Measurements from ENCODE around the gene EFCAB12.
"Not testable (repeated sequence)": the region's sequence is repeated elsewhere in the genome, so short reads cannot be mapped to it uniquely, and the experiment has no call there.

The EFCAB12 gene

GRCh38 chr3:129415830-129416229, 12.6 kb downstream of the EFCAB12 start:
- H3K4me3 ChIP-seq (ENCODE audit: low read depth in 1 of 2, low read length in 1 of 2), result no peak overlapping the region
- H3K36me3 ChIP-seq, result no peaks in the 10 kb centered on the region
- H3K27ac ChIP-seq, result no peak overlapping the region
- no peak for TF ChIP-seq CTCF (IDR thresholded peaks at IDR 0.05)
- H3K9me3 ChIP-seq, result no peaks in the 10 kb centered on the region
- H3K4me1 ChIP-seq (ENCODE audit: control insufficient read depth in 1 of 2, insufficient read depth in 1 of 2, low read depth in 1 of 2, low read length in 1 of 2), result no peaks in the 10 kb centered on the region
- no peaks in the 10 kb centered on the region for H3K27me3 ChIP-seq

GRCh38 chr3:129415378-129415777, 13.1 kb downstream of the EFCAB12 start:
- H3K9me3 ChIP-seq, result no peaks in the 10 kb centered on the region
- no peak for TF ChIP-seq CTCF (IDR thresholded peaks at IDR 0.05)
- H3K27me3 ChIP-seq, result no peaks in the 10 kb centered on the region
- H3K4me1 ChIP-seq (ENCODE audit: control insufficient read depth in 1 of 2, insufficient read depth in 1 of 2, low read depth in 1 of 2, low read length in 1 of 2), result no peaks in the 10 kb centered on the region
- no peak overlapping the region for H3K27ac ChIP-seq
- H3K4me3 ChIP-seq (ENCODE audit: low read depth in 1 of 2, low read length in 1 of 2), result no peak overlapping the region
- H3K36me3 ChIP-seq, result no peaks in the 10 kb centered on the region

GRCh38 chr3:129413687-129414506, 14.5 kb downstream of the EFCAB12 start:
- H3K9me3 ChIP-seq, result no peaks in the 10 kb centered on the region
- H3K27me3 ChIP-seq, result no peaks in the 10 kb centered on the region
- no peaks in the 10 kb centered on the region for H3K4me1 ChIP-seq (ENCODE audit: control insufficient read depth in 1 of 2, insufficient read depth in 1 of 2, low read depth in 1 of 2, low read length in 1 of 2)
- no peaks in the 10 kb centered on the region for H3K36me3 ChIP-seq
- H3K4me3 ChIP-seq (ENCODE audit: low read depth in 1 of 2, low read length in 1 of 2), result no peak overlapping the region
- TF ChIP-seq CTCF (IDR thresholded peaks at IDR 0.05), result no peak
- no peak overlapping the region for H3K27ac ChIP-seq

- not testable (repeated sequence) for H3K4me1 ChIP-seq (ENCODE audit: control insufficient read depth in 1 of 2, insufficient read depth in 1 of 2, low read depth in 1 of 2, low read length in 1 of 2); H3K9me3 ChIP-seq; H3K36me3 ChIP-seq; H3K27me3 ChIP-seq; H3K27ac ChIP-seq; H3K4me3 ChIP-seq (ENCODE audit: low read depth in 1 of 2, low read length in 1 of 2)
Measured at GRCh38 chr3:129413238-129413637, 15.2 kb downstream of the EFCAB12 start.

- H3K36me3 ChIP-seq, result no peaks in the 10 kb centered on the region
- H3K4me1 ChIP-seq (ENCODE audit: control insufficient read depth in 1 of 2, insufficient read depth in 1 of 2, low read depth in 1 of 2, low read length in 1 of 2), result no peaks in the 10 kb centered on the region
- H3K9me3 ChIP-seq, result no peaks in the 10 kb centered on the region
- no peak overlapping the region for H3K27ac ChIP-seq
- no peaks in the 10 kb centered on the region for H3K27me3 ChIP-seq
- H3K4me3 ChIP-seq (ENCODE audit: low read depth in 1 of 2, low read length in 1 of 2), result no peak overlapping the region
- no peak for TF ChIP-seq CTCF (IDR thresholded peaks at IDR 0.05)
Measured at GRCh38 chr3:129412542-129413198, 15.8 kb downstream of the EFCAB12 start.

GRCh38 chr3:129410971-129411370, 17.5 kb downstream of the EFCAB12 start:
- Histone ChIP-seq H3K4me1 (ENCODE audit: control insufficient read depth in 1 of 2, insufficient read depth in 1 of 2, low read depth in 1 of 2, low read length in 1 of 2) (no peaks in the 10 kb centered on the region), H3K9me3 (no peaks in the 10 kb centered on the region), H3K27ac (no peak overlapping the region), H3K27me3 (no peaks in the 10 kb centered on the region), H3K36me3 (no peaks in the 10 kb centered on the region), H3K4me3 (ENCODE audit: low read depth in 1 of 2, low read length in 1 of 2) (no peak overlapping the region)
- TF ChIP-seq CTCF (IDR thresholded peaks at IDR 0.05), result no peak

All from neutrophil (primary cell).